GM12878 (cell line): ENCODE data around the gene MYO3A. TPM values are rescaled to one million over a fixed set of nuclear protein-coding genes. Genes with fewer than 3 reads are reported as not detected.

Experiments used
- ATAC-seq: fragments of 200-7000 bp; cut with Tn5 transposase; 3 replicates; pipeline ENCODE4 v1.9.1; 2020; ENCODE audit warnings: mild to moderate bottlenecking, moderate library complexity
- BruUV-seq: library from RNA; stranded (reverse); fragments of 400-500 nt; replicated peaks from 2 replicates; lab custom pipeline; 2021; lab: Mats Ljungman, UMichigan
- CTCF ChIA-PET: fragments of 300-600 bp; sonication (Branson Sonifier 250); formaldehyde crosslinking; extraction: SDS; loops from one replicate; lab custom pipeline; 2021; ENCODE audit warnings: inconsistent platforms; lab: Yijun Ruan, JAX
- POLR2A ChIA-PET: fragments of 350-600 bp; formaldehyde crosslinking; extraction: SDS; loops from one replicate; lab custom pipeline; 2021; ENCODE audit warnings: inconsistent platforms; lab: Charles Lee
- RAD21 ChIA-PET: fragments of 300-600 bp; sonication (Branson Sonifier 250); formaldehyde crosslinking; loops from one replicate; lab custom pipeline; 2023; ENCODE audit warnings: antibody characterized with exemption; ENCODE audit not compliant: unreplicated experiment; lab: Charles Lee
- SMC1A ChIA-PET: fragments of 300-600 bp; sonication (Branson Sonifier 250); formaldehyde crosslinking; loops from one replicate; lab custom pipeline; 2023; ENCODE audit not compliant: unreplicated experiment, uncharacterized antibody; lab: Charles Lee
- DNase-seq: peaks from one replicate; pipeline ENCODE4 v3.0.0-alpha.2; 2011; ENCODE audit warnings: low read depth, low spot score
- FAIRE-seq: peaks from 3 replicates; lab custom pipeline; 2011; peaks lifted over from hg19 to GRCh38; lab: Jason Lieb, UNC
- H2AFZ ChIP-seq: 2 replicates; pipeline ENCODE4 v1.6.0; 2011; ENCODE audit warnings: low read depth, low read length, control low read depth; ENCODE audit not compliant: control insufficient read depth
- H3K27ac ChIP-seq: 2 replicates; pipeline ENCODE4 v1.5.1; 2011; ENCODE audit warnings: control low read depth; ENCODE audit not compliant: control insufficient read depth, insufficient read depth
- H3K27me3 ChIP-seq, 2 experiments: replicated peaks in 1 of 2; 2 replicates each; pipeline versions ENCODE4 v1.6.0 to v1.6.1; 2011; ENCODE audit warnings: low read length in 1 of 2; ENCODE audit not compliant: control insufficient read depth in 2 of 2, insufficient read depth in 2 of 2
- H3K36me3 ChIP-seq, 2 experiments: 2 replicates each; pipeline ENCODE4 v1.5.1; 2011; ENCODE audit warnings: low read length in 1 of 2; ENCODE audit not compliant: control insufficient read depth in 2 of 2, insufficient read depth in 2 of 2
- H3K4me1 ChIP-seq: 2 replicates; pipeline ENCODE4 v1.6.1; 2011; ENCODE audit warnings: mild to moderate bottlenecking, low read length, moderate library complexity, mixed read lengths; ENCODE audit not compliant: control insufficient read depth, insufficient read depth
- H3K4me2 ChIP-seq: 2 replicates; pipeline ENCODE4 v1.6.0; 2011; ENCODE audit warnings: control low read depth; ENCODE audit not compliant: control insufficient read depth, insufficient read depth
- H3K4me3 ChIP-seq: fragments of 200-600 bp; sonication (generic); 2 replicates; pipeline ENCODE4 v1.5.1; 2016
- H3K79me2 ChIP-seq: 2 replicates; pipeline ENCODE4 v1.6.0; 2011; ENCODE audit warnings: low read length; ENCODE audit not compliant: control insufficient read depth, insufficient read depth
- H3K9ac ChIP-seq: 2 replicates; pipeline ENCODE4 v1.8.0; 2011; ENCODE audit warnings: low read length, control low read depth, mixed read lengths; ENCODE audit not compliant: control insufficient read depth, insufficient read depth
- H3K9me3 ChIP-seq: replicated peaks from 3 replicates; pipeline ENCODE4 v1.5.1; 2011; ENCODE audit warnings: mild to moderate bottlenecking, low read length; ENCODE audit not compliant: control insufficient read depth, insufficient read depth
- H4K20me1 ChIP-seq: 2 replicates; pipeline ENCODE4 v1.6.0; 2011; ENCODE audit not compliant: control insufficient read depth, insufficient read depth
- BCLAF1 ChIP-seq: fragments of 450-650 bp; IDR thresholded peaks from 2 replicates; pipeline ENCODE4 v1.6.1; 2017; ENCODE audit warnings: antibody characterized with exemption, mild to moderate bottlenecking, moderate library complexity
- ELK1 ChIP-seq: IDR thresholded peaks from 2 replicates; pipeline ENCODE4 v1.6.1; 2012; ENCODE audit warnings: low read depth, low read length, improper control_type of control experiment
- NFYA ChIP-seq: IDR thresholded peaks from 2 replicates; pipeline ENCODE4 v1.6.1; 2011; ENCODE audit warnings: low read depth, mild to moderate bottlenecking, low read length, improper control_type of control experiment, borderline replicate concordance
- NR2C2 ChIP-seq: IDR thresholded peaks from 2 replicates; pipeline ENCODE4 v1.6.1; 2011; ENCODE audit warnings: borderline replicate concordance, low read depth; ENCODE audit not compliant: control insufficient read depth, insufficient read length
- NRF1 ChIP-seq: conservative IDR thresholded peaks from 2 replicates; pipeline ENCODE4 v1.6.1; 2011; ENCODE audit warnings: mild to moderate bottlenecking, low read depth, low read length, improper control_type of control experiment
- RAD51 ChIP-seq: fragments of 450-650 bp; IDR thresholded peaks from 2 replicates; pipeline ENCODE4 v1.6.1; 2016; ENCODE audit warnings: moderate library complexity, mild to moderate bottlenecking, inconsistent platforms
- SMARCA5 ChIP-seq: fragments of 450-650 bp; IDR thresholded peaks from 2 replicates; pipeline ENCODE4 v1.6.1; 2017; ENCODE audit warnings: mild to moderate bottlenecking
- STAT1 ChIP-seq: fragments of 450-650 bp; conservative IDR thresholded peaks from 2 replicates; pipeline ENCODE4 v1.6.1; 2014; ENCODE audit warnings: antibody characterized with exemption, mild to moderate bottlenecking
- USF2 ChIP-seq: IDR thresholded peaks from 2 replicates; pipeline ENCODE4 v1.6.1; 2011; ENCODE audit warnings: low read depth, low read length, improper control_type of control experiment, borderline replicate concordance
- ZBED1 ChIP-seq: IDR thresholded peaks from 2 replicates; pipeline ENCODE4 v1.6.1; 2016; ENCODE audit warnings: borderline replicate concordance
- ZBTB40 ChIP-seq: fragments of 450-650 bp; IDR thresholded peaks from 2 replicates; pipeline ENCODE4 v1.6.1; 2016; ENCODE audit warnings: mild to moderate bottlenecking, moderate library complexity, borderline replicate concordance
- ZNF384 ChIP-seq: IDR thresholded peaks from 2 replicates; pipeline ENCODE4 v1.6.1; 2012; ENCODE audit warnings: low read depth, mild to moderate bottlenecking, low read length, improper control_type of control experiment, borderline replicate concordance
- WGBS: methylation state at CpG from one replicate; pipeline ENCODE4 v1.1.6; 2016; ENCODE audit warnings: low lambda C conversion rate; ENCODE audit not compliant: insufficient replicate concordance, insufficient coverage; ENCODE audit errors: missing lambda C conversion rate; 5-methylcytosine and 5-hydroxymethylcytosine counted together
- in situ Hi-C: fragments of 300-500 bp; cut with MboI; formaldehyde crosslinking; loops from 9 replicates; pipeline ENCODE4 v1.14.3; 2018; ENCODE audit warnings: mixed read lengths
- intact Hi-C: fragments of 100-400 bp; cut with micrococcal nuclease; formaldehyde crosslinking; loops from one replicate; pipeline ENCODE4 v1.14.2; 2022; ENCODE audit not compliant: unreplicated experiment
- polyA plus RNA-seq, 11 experiments: library from polyadenylated mRNA; depleted of rRNA in 4 of 11; unstranded in 6 of 11; stranded (reverse) in 5 of 11; fragments of >200 nt; fragmentation: Nextera tagmentation in 4 of 11; fragmentation: Illumina TruSeq in 1 of 11; extraction: Ambion mirVana in 4 of 11; extraction: Trizol in 1 of 11; gene quantifications; 1 replicate in 1 of 11; 2 replicates in 10 of 11; pipeline versions ENCODE4 v1.2.1 to v1.2.3, GENCODE V29; 2011 to 2016; ENCODE audit warnings: inconsistent platforms in 2 of 11, missing spikeins in 2 of 11, low read depth in 1 of 11
- total RNA-seq, 4 experiments: library from RNA; depleted of rRNA in 3 of 4; stranded (reverse); fragments of >200 nt in 3 of 4; fragmentation: Illumina TruSeq in 1 of 4; extraction: Trizol in 1 of 4; gene quantifications; 2 replicates each; pipeline versions ENCODE4 v1.2.1 to v1.2.3, GENCODE V29; 2013 to 2021

MYO3A gene
- total and polyA plus RNA-seq, 10 of the 15 experiments (the other 5 are each of a cell fraction or from before 2014, with no cell fraction given), result not detected

GRCh38 chr10:26216585-26217395 is 282.8 kb downstream of the MYO3A start, which contains the start of gene GAD2 (continued):
- no peak for TF ChIP-seq ZBTB40
- no peak for TF ChIP-seq SMARCA5
- no peak for TF ChIP-seq NR2C2
- TF ChIP-seq ZBED1, result no peak
- TF ChIP-seq NFYA, result no peak

- Histone ChIP-seq H2AFZ (no peak overlapping the region), H3K9ac (no peak overlapping the region), H3K27me3 (peaks cover 9 to 34% of the 10 kb centered on the region in 2 experiments), H4K20me1 (no peaks in the 10 kb centered on the region), H3K4me2 (no peak overlapping the region), H3K4me1 (no peaks in the 10 kb centered on the region), H3K79me2 (no peaks in the 10 kb centered on the region), H3K4me3 (no peak overlapping the region), H3K27ac (no peak overlapping the region), H3K36me3 (no peaks in the 10 kb centered on the region), H3K9me3 (no peaks in the 10 kb centered on the region)
- WGBS, result 22% methylated on average over 51 of the region's 64 CpGs
- BruUV-seq, result no TSS peak
- intact Hi-C loops (no loop called here), in situ Hi-C loops (no loop called here)
- POLR2A ChIA-PET, result interaction anchor here (0.7 kb wide), 1 partner anchor 12 kb away, joined by 3 read pairs; no protein-coding TSS in a partner anchor
- ATAC-seq (no peak), DNase-seq (no peak), FAIRE-seq (no peak)
- RAD21 ChIA-PET, result no interaction called here
- TF ChIP-seq ZNF384 (no peak), USF2 (no peak), STAT1 (no peak), RAD51 (no peak), NRF1 (no peak), BCLAF1 (no peak), ELK1 (no peak)
- CTCF ChIA-PET, result no interaction called here
- SMC1A ChIA-PET, result no interaction called here
Measured at GRCh38 chr10:26217396-26218086, 283.5 kb downstream of the MYO3A start.
